ENCODE results near the gene CD55.

The CD55 gene

GRCh38 chr1:207362962-207363860, 41.7 kb downstream of the CD55 start:
- DNase-seq (ENCODE audit: low read depth) = no peak

GRCh38 chr1:207363871-207364270, 42.4 kb downstream of the CD55 start:
- no peak for DNase-seq (ENCODE audit: low read depth)

GRCh38 chr1:207364614-207365013, 43.1 kb downstream of the CD55 start:
- DNase-seq (ENCODE audit: low read depth) = no peak

GRCh38 chr1:207365063-207365462, 43.6 kb downstream of the CD55 start:
- DNase-seq (ENCODE audit: low read depth) = no peak

- DNase-seq (ENCODE audit: low read depth) = no peak
Measured at GRCh38 chr1:207366022-207366421, 44.5 kb downstream of the CD55 start.

GRCh38 chr1:207388721-207389120, 67.2 kb downstream of the CD55 start:
- no peak for DNase-seq (ENCODE audit: low read depth)

GRCh38 chr1:207389728-207390464, 68.4 kb downstream of the CD55 start:
- DNase-seq (ENCODE audit: low read depth) = no peak

- peak; percentile 86 for DNase-seq (ENCODE audit: low read depth)
Measured at GRCh38 chr1:207393610-207394009, 72.1 kb downstream of the CD55 start.

GRCh38 chr1:207396168-207396746, 74.8 kb downstream of the CD55 start:
- DNase-seq (ENCODE audit: low read depth) = no peak

GRCh38 chr1:207397525-207397926, 76.0 kb downstream of the CD55 start:
- DNase-seq (ENCODE audit: low read depth) = no peak

- DNase-seq (ENCODE audit: low read depth) = no peak
Measured at GRCh38 chr1:207398986-207399385, 77.5 kb downstream of the CD55 start.

- no peak for DNase-seq (ENCODE audit: low read depth)
Measured at GRCh38 chr1:207401578-207401977, 80.1 kb downstream of the CD55 start.

- DNase-seq (ENCODE audit: low read depth) = no peak
Measured at GRCh38 chr1:207402744-207403143, 81.3 kb downstream of the CD55 start.

- no peak for DNase-seq (ENCODE audit: low read depth)
Measured at GRCh38 chr1:207404849-207405525, 83.5 kb downstream of the CD55 start.

GRCh38 chr1:207405814-207406213, 84.3 kb downstream of the CD55 start:
- no peak for DNase-seq (ENCODE audit: low read depth)

GRCh38 chr1:207407655-207408260, 86.3 kb downstream of the CD55 start:
- DNase-seq (ENCODE audit: low read depth) = no peak

Measured in GM04504 (cell line).